PFSK-1 (cell line): ENCODE data around the gene C11orf91.

Experiments
- FOXP2 ChIP-seq: optimal IDR thresholded peaks from 2 replicates; pipeline ENCODE3; 2011; ENCODE audit warnings: borderline replicate concordance, control low read depth, inconsistent platforms; ENCODE audit not compliant: insufficient read depth; ENCODE audit errors: extremely low read length, extremely low read depth
- POLR2AphosphoS5 ChIP-seq: IDR thresholded peaks from 2 replicates; pipeline ENCODE4 v1.6.1; 2012; ENCODE audit warnings: low read depth, mild to moderate bottlenecking, control low read depth, low read length, moderate library complexity
- SIN3A ChIP-seq: IDR thresholded peaks from 2 replicates; pipeline ENCODE4 v1.6.1; 2012; ENCODE audit warnings: mild to moderate bottlenecking, low read length, moderate library complexity, borderline replicate concordance; ENCODE audit not compliant: insufficient read depth
- TAF1 ChIP-seq: IDR thresholded peaks from 2 replicates; pipeline ENCODE4 v1.6.1; 2012; ENCODE audit warnings: low read length, control low read depth, borderline replicate concordance; ENCODE audit not compliant: insufficient read depth
- TF ChIP-seq, protein P1 (sequence below), 2 experiments: IDR thresholded peaks; 2 replicates each; pipeline versions ENCODE4 v1.6.1 to v1.8.0; 2011 to 2012; ENCODE audit warnings: low read depth in 2 of 2, low read length in 2 of 2, control low read depth in 1 of 2, inconsistent platforms in 1 of 2, mild to moderate bottlenecking in 1 of 2, moderate library complexity in 1 of 2; ENCODE audit not compliant: insufficient read depth in 1 of 2

Gene C11orf91

DNA sequence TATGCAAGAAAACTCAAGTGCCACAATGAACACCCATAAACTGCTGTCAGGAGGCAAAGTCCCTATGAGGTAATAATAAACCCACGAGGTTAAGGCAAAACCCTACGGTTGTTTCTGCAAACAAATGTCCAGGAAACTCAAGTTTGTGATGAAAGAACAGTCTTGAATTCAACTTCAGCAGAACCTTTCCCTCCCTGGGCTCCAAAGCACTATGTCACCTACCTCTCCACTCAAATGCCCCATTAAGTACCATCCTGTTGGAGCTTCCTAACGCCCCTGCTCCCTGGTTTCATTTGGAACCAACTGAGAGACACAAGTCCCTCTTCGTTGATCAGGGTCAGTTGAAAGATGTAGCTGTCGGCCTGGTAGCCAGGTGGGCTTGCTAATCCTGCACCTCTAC is 2.6 kb upstream of the C11orf91 start:
- TF ChIP-seq POLR2AphosphoS5 (no peak), TAF1 (no peak)

DNA sequence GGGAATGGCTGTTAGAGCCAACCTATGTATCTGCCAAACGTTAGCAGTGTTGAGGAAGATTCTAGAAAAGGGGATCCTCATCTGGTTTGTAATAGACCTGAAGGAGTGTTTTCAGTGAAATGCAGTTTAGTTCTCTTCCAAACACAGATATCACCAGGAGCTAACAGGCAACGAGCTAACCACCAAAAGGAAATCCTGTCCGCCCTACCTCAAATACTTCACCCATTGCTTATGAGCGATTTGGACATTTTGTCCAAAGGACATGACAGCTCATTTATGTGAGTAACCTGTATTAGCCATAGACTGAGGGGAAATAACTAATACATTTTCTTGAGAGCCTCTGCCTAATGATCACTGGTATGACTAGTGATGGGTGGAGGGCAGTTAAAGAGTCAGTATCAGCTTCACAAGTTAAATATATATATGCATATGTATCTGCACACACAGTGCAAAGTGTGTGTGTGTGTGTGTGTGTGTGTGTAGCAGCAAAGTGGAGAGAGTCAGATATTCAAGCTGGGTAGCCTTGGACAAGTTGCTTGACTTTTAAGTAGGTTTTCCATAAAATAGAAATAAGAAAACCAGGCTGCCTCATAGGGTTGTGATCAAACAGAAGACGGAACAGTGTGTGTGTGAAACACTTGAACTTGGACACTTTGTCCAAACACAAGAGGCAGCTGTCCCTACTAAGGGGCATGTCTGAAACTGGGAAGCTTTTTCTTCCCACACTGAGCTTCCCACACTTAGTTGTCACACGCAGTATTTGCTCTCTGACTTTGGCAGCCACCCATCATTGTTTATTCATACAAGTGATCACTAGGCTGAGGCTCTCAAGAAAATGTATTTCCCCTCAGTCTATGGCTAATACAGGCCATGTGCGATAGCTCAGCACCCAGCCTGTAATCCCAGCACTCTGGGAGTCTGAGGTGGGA is 940 bp upstream of the C11orf91 start:
- TF ChIP-seq, protein P1, sequence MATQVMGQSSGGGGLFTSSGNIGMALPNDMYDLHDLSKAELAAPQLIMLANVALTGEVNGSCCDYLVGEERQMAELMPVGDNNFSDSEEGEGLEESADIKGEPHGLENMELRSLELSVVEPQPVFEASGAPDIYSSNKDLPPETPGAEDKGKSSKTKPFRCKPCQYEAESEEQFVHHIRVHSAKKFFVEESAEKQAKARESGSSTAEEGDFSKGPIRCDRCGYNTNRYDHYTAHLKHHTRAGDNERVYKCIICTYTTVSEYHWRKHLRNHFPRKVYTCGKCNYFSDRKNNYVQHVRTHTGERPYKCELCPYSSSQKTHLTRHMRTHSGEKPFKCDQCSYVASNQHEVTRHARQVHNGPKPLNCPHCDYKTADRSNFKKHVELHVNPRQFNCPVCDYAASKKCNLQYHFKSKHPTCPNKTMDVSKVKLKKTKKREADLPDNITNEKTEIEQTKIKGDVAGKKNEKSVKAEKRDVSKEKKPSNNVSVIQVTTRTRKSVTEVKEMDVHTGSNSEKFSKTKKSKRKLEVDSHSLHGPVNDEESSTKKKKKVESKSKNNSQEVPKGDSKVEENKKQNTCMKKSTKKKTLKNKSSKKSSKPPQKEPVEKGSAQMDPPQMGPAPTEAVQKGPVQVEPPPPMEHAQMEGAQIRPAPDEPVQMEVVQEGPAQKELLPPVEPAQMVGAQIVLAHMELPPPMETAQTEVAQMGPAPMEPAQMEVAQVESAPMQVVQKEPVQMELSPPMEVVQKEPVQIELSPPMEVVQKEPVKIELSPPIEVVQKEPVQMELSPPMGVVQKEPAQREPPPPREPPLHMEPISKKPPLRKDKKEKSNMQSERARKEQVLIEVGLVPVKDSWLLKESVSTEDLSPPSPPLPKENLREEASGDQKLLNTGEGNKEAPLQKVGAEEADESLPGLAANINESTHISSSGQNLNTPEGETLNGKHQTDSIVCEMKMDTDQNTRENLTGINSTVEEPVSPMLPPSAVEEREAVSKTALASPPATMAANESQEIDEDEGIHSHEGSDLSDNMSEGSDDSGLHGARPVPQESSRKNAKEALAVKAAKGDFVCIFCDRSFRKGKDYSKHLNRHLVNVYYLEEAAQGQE (IDR thresholded peaks at IDR 0.05; ENCODE audit: insufficient read depth in 1 of 2, low read depth in 2 of 2, low read length in 2 of 2) = no peak
- TF ChIP-seq FOXP2 (no peak), SIN3A (no peak), POLR2AphosphoS5 (no peak), TAF1 (no peak)

DNA sequence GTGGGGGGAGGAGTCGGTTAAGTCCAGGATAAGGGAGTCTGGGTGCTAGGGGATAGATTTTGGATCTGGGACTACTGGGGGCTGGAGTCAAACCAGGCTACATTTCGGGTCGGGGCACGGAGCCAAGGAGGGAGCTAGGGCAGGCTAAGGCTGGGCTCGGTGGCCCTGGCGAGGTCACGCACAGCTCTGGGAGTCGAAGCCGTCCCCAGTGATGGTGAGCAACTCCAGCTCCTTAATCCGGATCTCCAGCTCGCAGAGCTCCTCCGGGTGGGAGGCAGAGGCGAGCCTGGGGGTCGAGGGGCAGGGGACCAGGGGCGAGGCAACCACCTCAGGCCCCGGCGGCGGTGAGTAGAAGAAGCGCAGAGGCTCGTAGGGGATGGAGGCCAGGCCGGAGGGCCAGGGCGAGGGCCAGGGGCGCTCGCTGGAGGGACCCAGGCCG is 544 bp downstream of the C11orf91 start:
- TF ChIP-seq TAF1 (no peak), SIN3A (no peak), FOXP2 (no peak), POLR2AphosphoS5 (no peak)
- TF ChIP-seq, protein P1 (IDR thresholded peaks at IDR 0.05; ENCODE audit: insufficient read depth in 1 of 2, low read depth in 2 of 2, low read length in 2 of 2) = no peak

DNA sequence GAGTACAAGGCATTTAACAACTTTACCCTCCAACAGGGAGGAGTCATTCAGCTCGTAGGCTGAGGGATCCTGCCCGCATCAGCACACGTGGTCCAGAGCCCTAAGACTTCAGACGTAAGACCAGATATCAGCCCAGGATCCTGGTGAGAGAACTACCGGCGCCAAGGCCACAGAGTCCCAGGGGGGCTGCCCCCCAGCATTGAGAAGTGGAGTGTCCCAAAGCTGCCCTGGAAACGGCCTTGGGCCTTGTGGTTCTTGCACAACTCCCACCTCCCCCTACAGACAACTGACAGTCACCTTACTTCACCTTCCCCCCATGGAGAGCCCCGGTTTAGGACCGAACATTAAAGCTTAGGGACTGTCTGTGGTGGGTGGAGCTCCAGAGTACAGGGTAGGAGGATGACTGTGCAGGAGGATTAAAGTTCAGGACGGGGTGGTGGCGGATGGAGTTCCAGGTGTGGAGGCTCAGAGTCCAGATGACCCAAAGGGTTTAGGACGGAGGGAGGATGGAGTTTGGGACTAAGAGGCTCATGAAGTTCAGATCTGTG is 1.0 kb downstream of the C11orf91 start:
- TF ChIP-seq TAF1 (no peak), FOXP2 (no peak), SIN3A (no peak), POLR2AphosphoS5 (no peak)
- TF ChIP-seq, protein P1 (IDR thresholded peaks at IDR 0.05; ENCODE audit: insufficient read depth in 1 of 2, low read depth in 2 of 2, low read length in 2 of 2) = no peak

DNA sequence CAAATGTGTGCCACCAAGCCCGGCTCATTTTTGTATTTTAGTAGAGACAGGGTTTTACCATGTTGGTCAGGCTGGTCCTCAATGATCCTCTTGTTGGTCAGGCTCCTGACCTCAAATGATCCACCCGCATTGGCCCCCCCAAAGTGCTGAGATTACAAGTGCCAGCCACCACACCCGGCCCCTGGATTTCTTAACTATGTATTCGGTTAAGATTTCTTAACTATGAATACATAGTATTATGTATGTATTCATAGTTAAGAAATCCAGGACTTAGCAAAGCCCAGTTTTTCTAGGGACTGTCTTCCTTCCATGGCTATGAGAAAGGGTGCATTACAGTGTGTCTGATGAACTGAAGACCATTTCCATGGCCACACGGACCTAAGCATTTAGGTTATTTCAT is 1.7 kb downstream of the C11orf91 start:
- TF ChIP-seq SIN3A = no peak
- TF ChIP-seq, protein P1 (IDR thresholded peaks at IDR 0.05; ENCODE audit: insufficient read depth in 1 of 2, low read depth in 2 of 2, low read length in 2 of 2) = no peak
- no peak for TF ChIP-seq POLR2AphosphoS5
- TF ChIP-seq TAF1 = no peak
- no peak for TF ChIP-seq FOXP2
